ENCODE data around the gene TBXA2R.
A peak's percentile ranks its signal among the peaks of the same experiment; 100 is the strongest.
"Not testable (repeated sequence)": the region's sequence is repeated elsewhere in the genome, so short reads cannot be mapped to it uniquely, and the experiment has no call there.

The TBXA2R gene

DNA sequence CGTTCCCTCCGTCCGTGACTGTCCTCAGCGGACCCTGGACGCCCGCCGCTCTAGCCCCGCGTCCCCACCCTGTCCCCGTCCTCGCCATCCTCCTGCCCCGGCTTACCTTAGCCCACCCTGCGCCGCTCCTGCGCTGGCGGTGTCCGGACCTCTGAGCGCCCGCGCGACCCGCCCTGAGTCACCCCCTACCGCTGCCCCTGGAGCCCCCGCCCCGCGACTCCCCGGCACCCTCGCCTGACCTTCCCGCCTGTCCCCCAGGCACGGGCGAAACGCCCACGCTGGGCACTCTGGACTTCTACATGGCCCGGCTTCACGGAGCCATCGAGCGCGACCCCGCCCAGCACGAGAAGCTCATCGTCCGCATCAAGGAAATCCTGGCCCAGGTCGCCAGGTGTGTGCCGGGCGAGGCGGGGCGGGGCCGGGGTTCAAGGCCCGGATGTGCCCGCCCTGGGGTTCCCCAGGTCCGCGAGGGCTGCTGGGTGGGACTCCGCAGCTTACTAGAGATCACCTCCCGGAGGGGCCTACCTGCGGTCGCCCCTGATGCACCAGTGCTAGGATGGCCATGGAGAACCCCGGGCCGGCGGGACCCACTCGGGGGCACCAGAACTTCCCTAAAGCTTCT lies 28.8 kb downstream of the TBXA2R start:
- no peak for DNase-seq (ENCODE audit: low read depth)

DNA sequence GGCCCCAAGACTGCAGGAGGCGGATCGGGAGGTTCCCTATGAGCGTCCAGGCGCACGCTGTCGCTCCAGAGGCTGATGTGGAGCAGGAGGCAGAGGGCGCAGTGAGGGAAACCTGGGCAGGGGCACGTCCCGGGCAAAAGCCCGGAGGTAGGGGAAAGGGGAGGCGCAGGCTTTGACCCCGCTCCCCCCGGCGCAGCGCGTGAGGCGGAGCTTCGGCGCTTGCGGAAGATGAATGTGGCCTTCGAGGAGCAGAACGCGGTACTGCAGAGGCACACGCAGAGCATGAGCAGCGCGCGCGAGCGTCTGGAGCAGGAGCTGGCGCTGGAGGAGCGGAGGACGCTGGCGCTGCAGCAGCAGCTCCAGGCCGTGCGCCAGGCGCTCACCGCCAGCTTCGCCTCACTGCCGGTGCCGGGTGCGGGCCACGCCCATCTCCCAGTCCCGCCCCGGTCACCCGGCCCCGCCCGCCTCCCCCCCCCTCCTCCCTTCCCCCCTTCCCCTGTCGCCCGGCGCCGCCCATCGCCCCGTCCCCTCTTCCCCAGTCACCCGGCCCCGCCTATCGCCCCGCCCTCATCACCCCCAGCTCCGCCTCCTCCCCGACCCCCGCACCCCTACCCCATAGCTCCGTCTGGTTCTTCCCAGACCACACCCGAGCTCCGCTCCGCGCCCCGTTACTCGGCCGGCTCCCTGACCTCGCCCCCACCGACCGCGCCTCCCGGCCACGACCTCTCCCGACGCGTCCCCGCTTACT lies 29.8 kb downstream of the TBXA2R start:
- no peak for DNase-seq (ENCODE audit: low read depth)

DNA sequence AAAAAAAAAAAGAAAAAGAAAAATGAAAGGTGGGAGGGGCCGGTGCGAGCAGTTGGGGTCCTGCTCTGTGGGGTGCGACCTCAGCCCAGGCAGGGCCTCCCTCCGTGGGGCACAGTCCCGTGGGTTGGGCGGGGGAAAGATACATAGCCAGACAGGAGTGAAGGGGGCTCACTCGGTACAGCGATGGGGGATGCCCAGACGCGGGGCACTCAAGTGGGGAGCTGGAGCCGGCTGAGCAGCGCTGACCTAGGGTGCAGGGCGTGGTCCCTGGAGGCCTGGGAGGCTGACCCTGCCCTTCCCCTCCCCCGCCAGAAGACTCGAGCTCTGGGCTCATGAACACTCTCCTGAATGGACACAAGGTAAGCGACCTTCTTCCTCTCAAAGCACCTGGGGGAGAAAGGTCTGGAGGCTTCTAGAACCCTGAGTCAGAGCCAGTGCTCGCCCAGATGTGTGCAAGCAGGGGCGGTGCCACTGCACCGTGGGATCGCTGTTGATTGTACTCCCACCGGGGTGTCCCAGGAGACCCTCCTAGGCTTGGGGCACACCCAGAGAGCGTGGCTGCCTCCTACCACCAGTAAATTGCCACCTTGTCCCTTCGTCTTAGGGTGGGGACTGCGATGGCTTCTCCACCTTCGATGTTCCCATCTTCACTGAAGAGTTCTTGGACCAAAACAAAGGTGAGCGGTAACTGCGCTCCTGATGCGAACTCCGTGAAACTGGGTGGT lies 30.6 kb downstream of the TBXA2R start:
- DNase-seq (ENCODE audit: low read depth): no peak

DNA sequence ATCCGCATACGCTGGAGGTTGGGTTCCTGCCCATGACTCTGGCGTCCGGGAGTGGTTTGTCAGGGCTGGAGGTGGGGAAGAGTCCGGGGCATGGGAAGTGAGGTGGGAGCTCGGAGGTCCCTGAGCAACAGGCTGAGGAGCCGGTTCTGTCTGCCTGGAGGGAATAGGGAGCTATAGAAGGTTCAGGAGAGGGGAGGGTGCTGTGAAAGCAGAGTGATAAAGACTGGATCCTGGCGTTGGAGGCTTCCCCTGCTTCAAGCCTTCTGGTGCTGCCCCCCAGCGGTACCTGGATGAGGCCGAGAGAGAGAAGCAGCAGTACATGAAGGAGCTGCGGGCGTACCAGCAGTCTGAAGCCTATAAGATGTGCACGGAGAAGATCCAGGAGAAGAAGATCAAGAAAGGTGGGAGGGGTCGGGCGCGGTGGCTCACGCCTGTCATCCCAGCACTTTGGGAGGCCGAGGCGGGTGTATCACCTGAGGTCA lies 31.4 kb downstream of the TBXA2R start:
- DNase-seq (ENCODE audit: low read depth): no peak

DNA sequence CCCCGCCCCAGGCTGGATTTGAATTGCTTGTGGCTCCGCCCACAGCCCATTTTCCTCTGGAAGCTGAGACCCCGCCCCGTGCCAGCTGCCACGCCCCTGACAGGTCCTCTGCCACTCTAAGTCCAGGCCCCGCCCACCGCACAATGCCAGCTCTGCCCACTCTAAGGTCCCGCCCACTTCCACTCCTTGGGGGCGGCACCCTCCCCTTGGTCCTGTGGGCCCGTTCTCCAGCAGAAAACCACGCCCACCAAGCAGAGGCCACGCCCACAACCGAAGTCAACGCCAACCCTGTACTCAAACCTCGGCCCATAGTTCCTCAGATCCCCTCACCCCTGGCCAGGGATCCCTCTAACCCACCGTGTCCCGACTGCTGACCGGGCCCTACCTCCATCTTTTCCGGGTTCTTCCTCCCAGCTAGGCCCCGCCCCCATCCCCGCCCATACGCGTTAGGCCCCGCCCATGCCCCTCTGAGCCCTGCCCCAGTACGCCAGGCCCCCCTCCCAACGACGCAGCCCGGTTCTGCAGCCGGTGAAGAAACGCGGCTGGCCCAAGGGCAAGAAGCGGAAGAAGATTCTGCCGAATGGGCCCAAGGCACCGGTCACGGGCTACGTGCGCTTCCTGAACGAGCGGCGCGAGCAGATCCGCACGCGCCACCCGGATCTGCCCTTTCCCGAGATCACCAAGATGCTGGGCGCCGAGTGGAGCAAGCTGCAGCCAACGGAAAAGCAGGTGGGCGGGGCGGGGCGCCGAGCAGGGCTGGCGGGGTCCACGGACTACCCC lies 32.6 kb downstream of the TBXA2R start:
- DNase-seq (ENCODE audit: low read depth): peak; percentile 81

DNA sequence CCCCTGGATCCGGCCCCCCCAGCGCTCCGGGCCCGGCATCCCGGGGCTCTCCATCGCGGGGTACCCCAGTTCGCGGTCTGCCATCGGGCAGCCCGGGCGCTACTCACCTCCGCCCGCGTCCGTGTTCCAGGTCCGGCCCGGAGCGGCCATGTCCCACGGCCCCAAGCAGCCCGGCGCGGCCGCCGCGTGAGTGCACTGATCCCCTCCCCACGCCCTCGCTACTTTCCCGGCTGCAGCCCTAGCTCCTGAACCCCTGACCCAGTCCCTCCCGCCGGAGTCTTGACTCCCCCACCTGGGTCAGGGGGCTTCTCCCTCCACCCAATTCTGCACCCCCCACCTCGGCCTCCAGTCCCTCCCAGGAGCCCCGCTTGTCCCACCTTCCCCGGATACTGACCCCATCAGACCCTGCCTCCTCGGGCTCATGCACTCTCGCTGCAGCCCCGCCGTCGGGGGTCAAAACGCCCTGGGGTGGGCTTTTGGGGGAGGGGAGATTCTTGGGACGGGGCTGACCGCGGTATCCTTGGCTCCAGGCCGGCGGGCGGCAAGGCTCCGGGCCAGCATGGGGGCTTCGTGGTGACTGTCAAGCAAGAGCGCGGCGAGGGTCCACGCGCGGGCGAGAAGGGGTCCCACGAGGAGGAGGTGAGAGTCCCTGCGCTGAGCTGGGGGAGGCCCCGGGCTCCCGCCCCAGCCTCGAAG lies 33.4 kb downstream of the TBXA2R start:
- DNase-seq (ENCODE audit: low read depth): no peak

DNA sequence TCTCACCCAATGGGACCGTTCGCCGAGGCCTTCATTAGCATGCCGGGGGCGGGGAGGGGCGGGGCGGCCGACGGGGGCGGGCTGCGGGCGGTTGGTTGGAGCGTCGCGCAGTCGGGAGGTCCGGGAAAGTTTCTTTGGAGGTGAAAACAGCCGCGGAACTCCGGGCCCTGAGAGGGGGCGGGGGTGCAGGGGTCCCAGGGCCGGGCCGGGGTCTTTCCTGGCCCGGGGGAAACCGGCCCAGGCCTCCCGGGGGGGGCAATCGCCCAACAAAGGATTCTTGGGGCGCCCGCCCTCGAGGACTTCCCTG lies 33.9 kb downstream of the TBXA2R start, which contains the start of gene HMG20B:
TSS of gene HMG20B (plus strand) at position 90 of the 307 bp plus-strand sequence. CDS start 366 bp downstream, outside the sequence.
- DNase-seq (ENCODE audit: low read depth): no peak

DNA sequence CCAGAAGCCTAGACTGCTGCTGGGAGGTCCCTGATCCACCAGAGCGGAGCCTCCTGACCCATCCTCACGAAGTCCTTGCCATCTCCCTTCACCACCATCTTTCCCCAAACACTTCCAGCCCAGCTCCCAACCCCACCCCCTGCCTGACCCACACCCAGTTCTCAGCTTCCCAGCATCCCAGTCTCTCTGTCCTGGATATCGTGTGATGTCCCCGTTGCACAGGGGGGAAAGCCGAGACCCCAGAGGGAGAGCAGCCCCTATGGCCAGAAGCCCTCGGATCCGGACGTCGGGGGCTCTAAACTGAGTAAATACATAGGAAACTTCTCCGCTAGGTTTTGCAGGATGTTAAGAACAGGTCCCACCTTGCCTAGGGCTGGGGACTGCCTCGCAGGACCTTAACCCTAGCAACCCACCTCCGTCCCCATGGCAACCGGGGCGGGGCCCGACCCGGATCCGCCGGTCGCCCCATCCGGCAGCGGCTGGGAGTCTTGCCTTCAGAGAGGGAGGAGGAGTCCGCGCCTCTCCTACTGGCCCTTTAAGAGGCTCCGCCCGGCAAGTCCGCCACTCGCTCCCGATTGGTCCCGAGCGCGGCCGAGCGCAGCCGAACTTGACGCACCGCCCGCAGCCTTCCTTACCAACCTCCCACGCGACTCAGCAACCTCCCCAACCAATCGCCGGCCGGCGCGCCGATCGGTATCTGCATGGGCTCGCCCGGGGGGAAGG lies 34.4 kb downstream of the TBXA2R start:
- peak; percentile 99 for DNase-seq (ENCODE audit: low read depth)

DNA sequence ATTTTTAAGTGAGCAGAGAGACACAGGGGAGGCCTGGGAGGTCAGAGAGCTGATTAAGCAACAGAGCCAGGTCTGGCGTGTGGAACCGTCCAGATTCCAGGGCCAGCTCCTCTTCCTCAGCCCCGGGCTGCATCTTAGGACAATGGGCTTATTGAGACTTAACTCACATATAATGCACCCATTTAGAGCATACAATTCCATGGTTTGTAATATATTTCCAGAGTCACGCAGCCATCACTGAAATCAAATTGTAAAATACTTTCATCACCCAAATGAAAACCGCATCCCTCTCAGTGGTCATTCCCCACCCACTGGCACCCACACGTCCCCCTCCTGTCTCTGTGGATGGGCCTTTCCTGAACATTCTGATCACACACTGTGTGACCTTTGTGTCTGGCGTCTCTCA lies 36.1 kb downstream of the TBXA2R start:
- DNase-seq (ENCODE audit: low read depth): no peak

DNA sequence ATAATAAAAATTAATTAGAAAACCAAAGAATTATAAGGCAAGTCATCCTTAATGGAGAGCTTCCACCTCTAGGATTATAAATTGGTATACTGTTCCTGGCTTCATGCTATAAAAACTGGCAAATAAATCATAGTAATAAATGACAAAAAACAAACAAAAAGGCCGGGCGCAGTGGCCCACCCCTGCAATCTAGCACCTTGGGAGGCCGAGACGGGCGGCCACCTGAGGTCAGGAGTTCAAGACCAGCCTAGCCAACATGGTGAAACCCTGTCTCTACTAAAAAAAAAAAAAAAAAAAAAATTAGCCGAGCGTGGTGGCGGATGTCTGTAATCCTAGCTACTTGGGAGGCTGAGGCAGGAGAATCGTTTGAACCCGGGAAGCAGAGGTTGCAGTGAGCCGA lies 36.6 kb downstream of the TBXA2R start:
- DNase-seq (ENCODE audit: low read depth): not testable (repeated sequence)

DNA sequence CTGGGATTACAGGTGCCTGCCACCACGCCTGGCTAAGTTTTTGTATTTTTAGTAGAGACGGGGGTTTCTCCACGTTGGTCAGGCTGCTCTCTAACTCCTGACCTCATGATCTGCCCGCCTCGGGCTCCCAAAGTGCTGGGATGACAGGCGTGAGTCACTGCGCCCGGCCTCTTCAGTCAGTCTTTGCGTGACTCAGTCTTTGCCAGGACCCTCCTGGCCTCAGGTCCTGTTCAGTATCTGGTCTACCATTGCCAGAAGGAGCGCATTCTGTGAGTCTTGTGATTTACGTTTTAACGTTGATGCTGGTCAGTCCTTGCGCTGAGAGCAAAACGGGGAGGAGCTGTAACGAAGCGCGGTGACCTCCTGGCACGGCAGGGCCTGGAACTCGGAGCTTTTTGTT lies 41.5 kb downstream of the TBXA2R start:
- no peak for DNase-seq (ENCODE audit: low read depth)

DNA sequence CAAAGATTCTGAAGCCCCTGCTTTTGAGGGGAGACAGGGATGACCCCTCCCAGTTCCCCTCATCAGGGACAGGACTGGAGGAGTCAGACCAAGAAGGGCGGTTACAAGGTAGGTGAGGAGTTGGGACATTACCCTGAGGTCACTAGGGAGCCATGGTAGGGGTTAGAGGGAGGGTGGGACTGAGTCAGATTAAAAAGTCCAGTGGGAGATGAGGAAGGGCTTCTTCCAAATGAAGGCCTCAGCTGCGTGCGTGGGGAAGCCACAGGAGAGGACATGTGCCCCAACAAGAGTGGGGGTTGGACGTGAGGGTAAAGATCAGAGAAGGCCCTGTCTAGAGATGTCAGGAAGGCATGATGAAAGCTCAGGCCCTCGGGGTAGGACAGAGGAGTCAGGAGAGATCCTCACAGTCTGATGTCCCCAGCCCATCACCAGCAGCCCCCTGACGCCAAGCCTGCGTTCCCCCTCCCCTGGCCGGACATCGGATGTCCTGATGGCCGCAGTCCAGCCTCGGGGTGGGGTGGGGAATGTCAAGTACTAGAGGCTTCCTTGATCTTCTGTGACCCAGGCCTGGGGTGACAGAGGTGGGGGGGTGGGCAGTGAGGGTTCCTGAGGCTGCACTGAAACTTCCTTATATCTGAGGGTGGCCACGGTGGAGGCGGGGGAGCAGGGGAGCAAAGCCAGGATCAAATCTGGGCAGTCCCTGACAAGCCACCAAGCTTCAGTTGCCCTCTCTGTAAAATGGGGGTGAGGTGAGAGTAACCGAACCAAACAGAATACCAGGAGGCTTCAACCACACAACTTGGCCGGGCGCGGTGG lies 42.8 kb downstream of the TBXA2R start:
- DNase-seq (ENCODE audit: low read depth): no peak

DNA sequence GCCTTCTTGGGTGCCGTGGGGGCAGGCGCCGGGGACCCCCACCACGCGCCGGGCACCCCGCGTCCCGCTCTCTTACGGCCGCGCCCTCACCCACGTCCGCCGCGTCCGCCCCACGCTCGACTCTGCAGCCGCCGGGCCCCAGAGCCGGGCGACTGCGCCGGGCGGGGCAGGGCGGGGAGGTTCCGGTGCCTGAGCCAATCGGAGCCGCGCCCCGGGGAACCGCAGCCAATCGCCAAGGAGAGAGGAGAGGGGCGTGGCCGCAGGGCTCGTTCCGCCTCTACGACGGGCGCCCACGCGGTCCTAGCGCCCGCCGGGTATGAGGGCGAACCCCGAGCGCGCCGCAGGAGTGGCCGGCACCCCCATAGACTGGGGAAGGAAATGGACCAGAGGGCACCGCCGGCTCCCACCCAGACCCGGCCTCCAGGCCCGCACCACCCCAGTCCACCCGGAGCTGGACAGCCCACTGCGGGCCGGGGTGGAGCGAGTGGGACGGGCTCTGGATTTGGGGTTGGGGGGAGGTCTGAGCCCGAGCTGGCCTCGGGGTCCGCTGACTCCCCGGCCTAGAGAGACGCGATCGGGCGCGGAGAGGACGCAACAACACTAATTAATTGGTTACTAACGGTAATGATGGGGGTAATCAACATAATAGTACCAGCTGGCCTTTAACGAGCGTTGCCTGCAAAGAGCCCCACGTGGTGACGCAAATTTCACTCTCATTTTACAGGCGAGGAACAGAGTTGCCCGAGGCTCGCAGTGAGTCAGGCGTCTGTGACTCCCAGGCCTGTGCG lies 49.0 kb downstream of the TBXA2R start, which contains the start of gene MFSD12:
TSS of gene MFSD12 (minus strand) at position 126 of the 788 bp plus-strand sequence. CDS start 183 bp downstream, outside the sequence.
- DNase-seq (ENCODE audit: low read depth): peak; percentile 90

DNA sequence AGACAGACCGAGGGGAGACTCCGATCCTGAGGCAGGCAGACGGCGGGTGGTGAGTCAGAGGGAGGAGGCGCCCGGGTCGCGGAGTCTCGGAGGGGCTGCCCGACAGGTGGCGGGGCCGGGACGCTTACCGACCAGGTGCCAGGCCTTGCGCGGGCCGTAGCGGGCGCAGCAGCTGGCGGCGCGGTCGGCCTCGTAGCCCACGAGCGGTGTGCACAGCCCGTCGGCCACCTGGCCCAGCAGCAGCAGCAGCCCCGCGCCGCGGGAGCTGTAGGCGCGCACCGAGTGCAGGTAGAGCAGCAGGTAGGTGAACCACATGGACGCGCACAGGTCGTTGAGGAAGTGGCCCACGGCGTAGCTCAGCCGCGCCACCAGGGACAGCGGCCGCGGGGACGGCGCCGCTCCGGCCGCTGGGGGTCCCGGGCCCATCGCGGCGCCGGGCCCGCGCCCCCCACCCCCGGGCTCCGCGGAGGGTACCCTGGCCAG lies 49.7 kb downstream of the TBXA2R start:
- no peak for DNase-seq (ENCODE audit: low read depth)

DNA sequence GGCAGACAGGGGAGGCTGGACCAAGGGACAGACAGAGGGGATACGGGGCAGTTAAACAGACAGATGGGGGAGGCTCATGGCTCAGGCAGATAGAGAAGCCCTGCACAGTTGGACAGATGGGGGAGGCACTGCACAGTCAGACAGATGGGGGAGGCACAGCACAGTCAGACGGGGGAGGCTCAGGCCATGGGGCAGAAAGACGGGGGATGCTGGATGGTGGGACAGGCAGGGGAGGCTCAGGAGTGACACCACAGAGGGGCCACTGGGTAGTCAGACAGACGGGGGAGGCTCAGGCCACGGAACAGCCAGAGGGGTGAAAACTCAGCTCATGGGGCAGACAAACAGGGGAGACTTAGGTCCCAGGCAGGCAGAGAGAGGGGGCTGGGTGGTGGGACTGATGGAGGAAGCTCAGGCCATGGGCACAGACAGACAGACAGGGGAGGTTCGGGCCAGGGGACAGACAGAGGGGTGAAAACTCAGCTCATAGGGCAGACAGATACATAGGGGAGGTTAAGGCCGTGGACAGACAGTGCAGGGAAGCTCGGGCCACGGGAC lies 50.2 kb downstream of the TBXA2R start:
- DNase-seq (ENCODE audit: low read depth): no peak

DNA sequence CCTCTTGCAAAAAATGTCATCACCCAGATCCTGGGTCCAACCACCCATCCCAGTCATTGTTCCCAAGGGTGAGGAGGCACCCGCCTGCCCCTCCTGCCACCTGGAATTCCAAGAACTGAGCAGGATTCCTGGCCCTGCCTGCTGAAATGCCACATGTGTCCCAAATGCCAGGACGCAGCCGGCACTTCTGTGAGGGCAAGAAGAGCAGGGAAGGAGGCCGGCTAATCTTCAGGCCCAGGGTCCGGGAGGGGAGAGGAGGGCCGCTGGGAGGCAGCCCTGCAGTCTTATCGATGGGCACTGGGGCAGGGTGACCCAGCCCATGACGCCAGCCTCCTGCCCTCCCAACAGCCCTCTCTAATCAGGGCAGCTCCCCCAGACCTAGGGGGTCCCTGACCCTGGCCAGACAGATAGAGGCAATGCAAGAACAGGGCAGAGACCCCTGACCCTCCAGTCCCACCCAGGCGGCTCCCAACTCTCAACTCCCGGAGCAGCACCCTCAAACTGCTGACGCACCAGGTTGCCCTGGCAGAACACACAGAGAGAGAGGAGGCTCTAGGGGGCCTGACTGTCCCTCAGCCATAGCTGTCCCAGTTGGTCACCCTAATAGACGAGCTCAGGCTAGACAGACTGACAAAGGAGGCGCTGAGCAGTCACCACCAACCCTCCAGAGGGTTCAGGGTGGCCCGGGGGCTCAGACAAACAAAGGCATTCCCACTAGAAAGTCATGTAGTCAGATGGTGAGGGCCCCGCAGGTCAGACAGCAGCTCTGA lies 50.8 kb downstream of the TBXA2R start:
- no peak for DNase-seq (ENCODE audit: low read depth)

DNA sequence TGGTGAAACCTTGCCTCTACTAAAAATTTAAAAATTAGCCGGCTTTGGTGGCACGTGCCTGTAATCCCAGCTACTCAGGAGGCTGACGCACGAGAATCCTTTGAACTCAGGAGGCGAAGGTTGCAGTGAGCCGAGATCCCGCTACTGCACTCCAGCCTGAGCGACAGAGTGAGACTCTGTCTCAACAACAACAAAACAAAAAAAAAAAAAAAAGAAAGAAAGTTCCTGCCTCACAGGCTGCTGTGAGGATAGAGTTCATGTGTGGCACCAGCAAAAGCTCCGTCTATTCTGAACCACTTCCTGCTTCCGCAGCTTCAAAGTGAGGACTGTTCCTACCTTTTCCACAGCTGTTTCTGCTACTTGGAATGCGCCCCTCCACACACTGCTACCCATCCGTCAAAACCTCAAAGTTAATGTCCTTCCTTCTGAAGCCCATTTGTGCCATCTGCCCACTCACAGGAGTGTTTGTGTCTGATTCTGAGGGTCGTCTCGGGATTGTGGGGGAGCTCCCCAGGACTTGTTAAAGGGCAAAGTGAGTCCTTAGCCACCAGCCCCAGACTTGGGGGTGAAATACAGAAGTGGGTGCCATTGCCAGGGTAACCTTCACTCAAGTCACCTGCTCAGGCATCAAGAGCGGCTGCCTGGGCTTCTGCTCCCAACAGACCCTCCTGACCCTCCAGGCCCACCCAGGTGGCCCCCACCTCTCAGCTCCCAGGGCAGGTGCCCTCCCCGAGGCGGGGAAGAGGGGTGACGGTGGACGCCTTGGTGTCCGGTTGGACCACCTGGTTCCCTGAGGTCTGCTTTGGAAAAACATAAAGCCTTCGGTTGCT lies 52.2 kb downstream of the TBXA2R start:
- DNase-seq (ENCODE audit: low read depth): no peak
